SK-N-MC (cell line): ENCODE measurements around the gene HES5.

ENCODE experiments used
- EZH2 ChIP-seq: fragments of 200-600 bp; sonication (generic); IDR thresholded peaks from one replicate; pipeline ENCODE4 v1.6.1; 2017; ENCODE audit warnings: antibody characterized with exemption
- FOXP2 ChIP-seq: optimal IDR thresholded peaks from 2 replicates; pipeline ENCODE3; 2011; ENCODE audit warnings: mild to moderate bottlenecking, moderate library complexity; ENCODE audit not compliant: insufficient read depth; ENCODE audit errors: extremely low read length, control extremely low read depth
- POLR2AphosphoS5 ChIP-seq: IDR thresholded peaks from 2 replicates; pipeline ENCODE4 v1.6.1; 2012; ENCODE audit warnings: mild to moderate bottlenecking, low read depth, low read length, borderline replicate concordance

- TF ChIP-seq POLR2AphosphoS5, result no peak
- no peak for TF ChIP-seq EZH2
- no peak for TF ChIP-seq FOXP2
Observed at GRCh38 chr1:2482588-2482987, 47.5 kb downstream of the HES5 start.
